KOPT-K1 (cell line): ENCODE results near the gene CACNA1H.

ENCODE experiments used
- H3K27ac ChIP-seq: fragments of 200-600 bp; sonication (generic); 2 replicates; pipeline ENCODE4 v1.5.1; 2016; ENCODE audit warnings: antibody characterized with exemption, mild to moderate bottlenecking, low read depth, low read length; ENCODE audit not compliant: poor library complexity, severe bottlenecking
- H3K36me3 ChIP-seq: fragments of 200-600 bp; sonication (generic); 2 replicates; pipeline ENCODE4 v1.5.1; 2017; ENCODE audit warnings: antibody characterized with exemption, mild to moderate bottlenecking, low read length, moderate library complexity; ENCODE audit not compliant: insufficient read depth
- H3K9me3 ChIP-seq: fragments of 200-600 bp; sonication (generic); 2 replicates; pipeline ENCODE4 v1.5.1; 2017; ENCODE audit warnings: antibody characterized with exemption, low read length, mild to moderate bottlenecking; ENCODE audit not compliant: insufficient read depth, poor library complexity, severe bottlenecking

The CACNA1H gene

DNA sequence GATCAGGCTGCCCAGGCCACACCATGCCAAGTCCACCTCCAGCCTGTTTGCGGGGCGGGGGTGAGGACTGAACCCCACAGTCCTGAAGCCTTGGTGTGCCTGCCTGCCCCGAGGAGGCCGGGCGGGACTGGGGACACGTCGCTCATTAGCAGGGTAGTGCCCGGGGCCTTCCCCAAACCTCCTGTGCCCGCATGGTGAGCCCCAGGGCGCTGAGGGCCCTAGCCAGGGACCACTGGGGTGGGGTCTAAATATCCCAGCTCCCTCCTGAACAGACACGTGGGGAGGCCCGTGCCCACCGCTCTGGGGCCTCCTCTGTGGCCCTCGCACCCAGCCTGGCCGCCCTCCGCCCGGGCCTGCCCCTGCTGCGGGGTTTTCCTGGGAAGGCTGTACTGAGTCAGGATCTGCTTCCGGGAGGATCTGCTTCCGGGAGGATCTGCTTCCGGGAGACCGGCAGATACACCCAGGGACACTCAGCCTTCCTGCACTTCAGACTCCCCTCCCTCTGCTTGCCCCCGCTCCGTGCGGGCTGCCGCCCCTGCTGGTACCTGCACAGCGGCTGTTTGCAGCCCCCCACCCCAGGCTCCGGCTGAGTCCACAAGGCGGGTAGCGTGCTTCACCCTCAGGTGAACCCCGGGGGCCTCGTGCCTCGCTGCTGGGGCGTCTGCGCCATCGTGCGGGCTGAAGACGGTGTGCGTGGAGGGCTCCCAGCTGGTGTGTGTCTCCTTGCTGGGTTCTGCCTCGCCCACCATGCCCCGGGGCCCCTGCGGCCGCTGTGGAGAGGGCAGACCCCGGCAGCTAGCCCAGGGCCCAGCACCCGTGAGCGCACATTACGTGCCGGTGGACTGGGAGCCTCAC is 23.6 kb upstream of the CACNA1H start:
- H3K9me3 ChIP-seq: no peaks in the 10 kb centered on the region
- H3K27ac ChIP-seq: no peak overlapping the region
- H3K36me3 ChIP-seq: no peaks in the 10 kb centered on the region

DNA sequence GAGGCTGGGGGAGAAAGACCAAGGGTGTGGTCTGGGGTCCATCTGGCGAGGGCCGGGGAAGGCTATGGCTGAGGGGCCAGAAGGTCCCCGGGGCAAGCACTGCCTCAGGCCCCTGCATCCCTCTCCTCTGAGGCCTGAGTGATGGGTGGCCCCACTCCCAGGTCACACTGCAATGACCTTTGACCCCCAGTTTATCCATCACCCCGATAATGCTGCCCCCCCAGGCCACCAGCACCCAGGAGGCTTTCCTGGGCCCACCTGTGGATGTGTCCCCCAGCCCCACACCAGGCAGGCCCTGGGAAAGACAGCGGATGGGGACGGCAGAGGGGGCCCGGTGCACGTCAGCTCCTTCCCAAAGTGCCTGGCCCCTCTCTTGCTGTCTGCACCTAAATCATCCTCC is 22.5 kb upstream of the CACNA1H start:
- no peaks in the 10 kb centered on the region for H3K36me3 ChIP-seq
- H3K27ac ChIP-seq: no peak overlapping the region
- H3K9me3 ChIP-seq: no peaks in the 10 kb centered on the region

DNA sequence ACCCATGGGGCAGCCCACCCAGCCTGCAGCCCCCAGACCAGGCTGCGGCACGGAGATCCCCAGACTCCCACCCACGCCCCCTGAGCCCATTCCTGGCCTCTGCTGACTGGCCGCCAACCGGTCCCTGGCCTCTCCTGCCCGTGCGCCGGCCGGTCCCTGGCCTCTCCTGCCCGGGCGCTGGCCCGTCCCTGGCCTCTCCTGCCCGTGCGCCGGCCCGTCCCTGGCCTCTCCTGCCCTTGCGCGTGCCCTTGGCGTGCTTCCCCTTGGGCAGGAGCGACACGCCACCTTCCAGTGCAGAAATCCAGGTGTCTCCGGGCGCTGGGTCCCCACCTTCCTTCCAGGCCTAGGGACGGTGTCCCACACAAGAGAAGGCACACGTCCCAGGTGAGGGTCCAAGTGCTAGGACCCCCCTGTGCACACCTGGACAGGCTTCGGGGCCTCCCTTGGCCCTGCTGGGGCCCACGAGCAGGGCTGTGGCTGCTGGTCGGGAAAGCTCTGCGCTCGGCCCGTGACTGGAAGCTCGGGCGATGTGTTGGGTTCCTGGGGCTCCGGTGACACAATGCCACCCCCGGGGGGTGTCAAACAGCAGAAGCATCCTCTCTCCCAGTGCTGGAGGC is 21.4 kb upstream of the CACNA1H start:
- Histone ChIP-seq H3K9me3 (no peaks in the 10 kb centered on the region), H3K27ac (no peak overlapping the region), H3K36me3 (no peaks in the 10 kb centered on the region)

DNA sequence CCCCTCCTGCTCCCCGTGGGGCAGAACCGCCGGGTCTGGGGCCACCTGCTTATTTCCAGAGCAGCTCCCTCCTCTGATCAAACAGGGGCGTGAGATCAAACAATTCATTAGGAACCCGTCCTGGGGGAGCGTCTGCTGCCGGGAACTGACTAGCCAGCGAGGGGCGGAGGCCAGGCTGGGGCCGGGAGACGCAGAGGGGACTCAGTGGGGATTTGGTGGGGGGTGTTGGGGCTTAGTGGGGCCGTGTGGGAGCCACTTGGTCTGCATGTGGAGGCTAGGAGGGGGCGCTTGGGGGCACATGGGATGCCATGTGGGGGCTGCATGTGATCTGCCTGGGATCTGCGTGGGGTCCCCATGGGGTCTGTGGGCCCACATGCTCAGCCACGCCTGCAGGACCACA is 20.5 kb upstream of the CACNA1H start:
- Histone ChIP-seq H3K36me3 (no peaks in the 10 kb centered on the region), H3K27ac (no peak overlapping the region), H3K9me3 (no peaks in the 10 kb centered on the region)

DNA sequence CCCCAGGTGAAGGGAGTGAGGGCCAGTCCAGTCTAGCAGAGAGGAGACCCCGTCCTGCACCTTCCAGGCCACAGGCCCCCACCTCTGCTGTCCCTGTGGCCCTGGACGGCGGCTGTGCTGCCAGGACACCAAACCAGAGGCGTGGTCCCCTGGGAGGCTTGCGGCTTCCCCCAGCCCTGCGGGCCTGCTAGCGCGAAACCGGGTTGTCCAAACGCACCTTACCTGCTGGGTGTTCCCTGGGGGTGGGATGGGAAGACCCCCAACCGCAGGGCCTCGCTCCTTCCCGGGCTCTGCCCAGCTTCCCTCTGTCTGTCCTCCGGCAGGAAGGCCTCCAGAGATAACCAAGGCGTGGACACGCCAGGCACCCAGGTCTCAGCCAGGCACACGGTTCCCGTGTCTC is 19.6 kb upstream of the CACNA1H start:
- no peak overlapping the region for H3K27ac ChIP-seq
- H3K9me3 ChIP-seq: no peaks in the 10 kb centered on the region
- no peaks in the 10 kb centered on the region for H3K36me3 ChIP-seq

GRCh38 chr16:1133810-1134520 is 18.9 kb upstream of the CACNA1H start:
- Histone ChIP-seq H3K36me3 (no peaks in the 10 kb centered on the region), H3K27ac (no peak overlapping the region), H3K9me3 (no peaks in the 10 kb centered on the region)

GRCh38 chr16:1134776-1135458 is 18.0 kb upstream of the CACNA1H start:
- Histone ChIP-seq H3K9me3 (no peaks in the 10 kb centered on the region), H3K27ac (no peak overlapping the region), H3K36me3 (no peaks in the 10 kb centered on the region)

DNA sequence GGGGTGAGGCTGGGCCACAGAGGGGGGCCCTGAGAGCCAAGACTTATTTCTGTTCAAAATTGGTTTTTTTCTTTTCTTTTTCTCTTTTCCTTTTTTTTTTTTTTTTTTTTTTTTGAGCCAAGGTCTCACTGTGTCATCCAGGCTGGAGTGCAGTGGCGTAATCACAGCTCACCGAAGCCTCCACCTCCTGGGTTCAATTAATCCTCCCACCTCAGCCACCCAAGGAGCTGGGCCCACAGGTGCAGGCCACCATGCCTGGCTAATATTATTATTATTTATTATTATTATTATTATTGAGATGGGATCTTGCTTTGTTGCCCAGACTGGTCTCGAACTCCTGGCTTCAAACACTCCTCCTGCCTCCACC is 17.5 kb upstream of the CACNA1H start:
- Histone ChIP-seq H3K27ac (no peak overlapping the region), H3K9me3 (no peaks in the 10 kb centered on the region)

GRCh38 chr16:1137604-1138003 is 15.3 kb upstream of the CACNA1H start:
- H3K36me3 ChIP-seq: no peaks in the 10 kb centered on the region
- no peaks in the 10 kb centered on the region for H3K9me3 ChIP-seq
- no peak overlapping the region for H3K27ac ChIP-seq

More for the DNA sequence above, 17.5 kb upstream of the CACNA1H start:
- H3K36me3 ChIP-seq: no peaks in the 10 kb centered on the region

DNA sequence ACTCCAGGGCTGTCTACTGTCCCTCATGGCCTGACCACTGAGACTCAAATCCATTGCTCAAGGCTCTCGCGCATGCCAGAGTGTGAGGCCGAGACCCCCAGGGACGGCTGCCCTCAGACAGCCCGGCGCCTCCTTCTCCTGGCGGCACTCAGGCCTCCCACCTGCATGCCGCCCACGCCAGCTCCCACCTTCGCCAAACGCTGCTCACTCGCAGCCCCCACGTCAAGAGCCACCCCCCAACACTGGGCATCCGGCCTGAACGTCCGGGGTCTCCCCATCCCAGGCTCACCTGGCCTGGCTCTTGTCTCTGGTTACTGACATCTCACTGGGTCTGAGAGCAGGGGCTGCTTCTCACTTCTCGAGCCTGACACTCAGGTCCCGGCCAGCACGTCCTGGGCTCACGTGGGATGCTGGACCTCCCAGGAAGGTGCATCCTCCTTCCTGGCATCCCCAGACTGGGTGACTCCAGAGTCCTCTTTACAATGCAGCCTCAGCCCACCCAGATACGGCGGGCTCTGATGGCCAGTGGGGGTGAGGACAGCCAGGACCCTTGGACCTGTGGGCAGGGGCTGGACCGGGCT is 12.2 kb upstream of the CACNA1H start:
- Histone ChIP-seq H3K36me3 (no peaks in the 10 kb centered on the region), H3K27ac (no peak overlapping the region), H3K9me3 (no peaks in the 10 kb centered on the region)

- H3K36me3 ChIP-seq: no peaks in the 10 kb centered on the region
- H3K27ac ChIP-seq: no peak overlapping the region
- no peaks in the 10 kb centered on the region for H3K9me3 ChIP-seq
These were observed 11.7 kb upstream of the CACNA1H start for GRCh38 chr16:1141191-1141590.

DNA sequence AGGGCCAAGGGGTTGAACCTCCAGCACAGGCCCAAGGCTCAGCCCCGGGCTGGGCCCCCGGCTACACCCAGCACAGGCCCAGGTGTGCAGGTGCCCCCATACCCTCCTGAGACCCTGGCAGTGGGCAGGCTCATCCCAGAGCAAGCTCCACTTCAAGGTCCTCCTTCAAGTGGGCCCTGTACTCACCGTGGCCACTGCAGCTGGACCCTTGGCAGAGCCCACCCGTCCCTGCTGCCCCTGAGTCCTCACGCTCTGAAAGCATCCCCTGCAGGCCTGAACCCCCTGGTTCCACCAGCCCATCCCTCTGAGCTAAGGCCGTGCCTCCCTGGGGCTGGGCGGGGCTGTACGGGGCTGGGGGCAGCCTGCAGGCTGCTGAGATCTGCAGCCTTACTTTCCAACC is 11.2 kb upstream of the CACNA1H start:
- H3K27ac ChIP-seq: no peak overlapping the region
- H3K9me3 ChIP-seq: no peaks in the 10 kb centered on the region
- no peaks in the 10 kb centered on the region for H3K36me3 ChIP-seq

DNA sequence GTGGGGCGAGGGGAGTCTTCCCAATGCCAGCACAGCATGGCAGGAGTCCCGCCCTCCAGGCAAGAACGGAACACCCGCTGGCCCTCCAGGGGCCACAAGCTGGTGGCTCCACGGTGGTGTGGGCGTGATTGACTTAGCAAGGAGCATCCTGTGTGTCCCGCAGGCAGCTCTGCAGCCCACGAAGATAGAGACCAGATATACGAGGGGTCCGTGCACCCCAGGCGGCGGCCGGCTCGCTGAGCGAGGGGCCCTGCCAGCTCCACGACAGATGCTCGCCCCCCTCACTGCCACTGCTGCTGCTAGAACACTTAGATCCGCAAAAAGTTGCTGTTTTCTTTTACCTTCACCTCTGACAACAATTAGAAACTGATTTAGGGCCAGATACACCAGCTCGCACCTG is 10.0 kb upstream of the CACNA1H start:
- H3K9me3 ChIP-seq: peaks cover 4% of the 10 kb centered on the region
- H3K27ac ChIP-seq: no peak overlapping the region
- H3K36me3 ChIP-seq: no peaks in the 10 kb centered on the region

DNA sequence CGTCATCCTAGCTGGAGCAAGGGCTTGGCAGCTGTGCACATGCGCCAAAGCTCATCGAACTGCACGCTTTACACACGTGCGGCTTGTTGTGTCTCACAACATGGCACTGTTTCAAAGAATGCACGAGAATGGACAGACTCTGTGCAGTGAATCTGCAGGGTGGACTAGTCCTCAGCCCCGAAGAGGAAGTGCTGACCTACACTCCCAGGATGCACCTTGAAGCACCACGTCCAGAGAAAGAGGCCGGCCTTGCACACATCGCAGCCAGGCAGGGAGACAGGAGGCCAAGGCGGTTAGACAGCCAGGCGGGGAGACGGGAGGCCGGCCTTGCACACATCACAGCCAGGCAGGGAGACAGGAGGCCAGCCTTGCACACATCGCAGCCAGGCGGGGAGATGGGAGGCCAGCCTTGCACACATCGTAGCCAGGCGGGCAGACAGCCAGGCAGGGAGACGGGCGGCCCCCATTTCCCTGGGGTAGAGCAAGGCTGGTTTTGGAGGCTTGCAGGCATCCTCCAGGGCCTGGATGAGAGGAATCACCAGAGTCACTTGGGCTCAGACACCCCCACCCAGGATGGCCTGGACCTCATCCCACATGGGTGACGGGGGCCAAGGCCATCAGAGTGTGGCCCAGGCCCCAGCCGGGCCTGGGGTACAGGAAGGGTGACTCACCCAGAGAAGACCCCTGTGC is 9.0 kb upstream of the CACNA1H start:
- no peak overlapping the region for H3K27ac ChIP-seq
- no peaks in the 10 kb centered on the region for H3K36me3 ChIP-seq
- peaks cover 4% of the 10 kb centered on the region for H3K9me3 ChIP-seq
